Activated CD8-positive, alpha-beta T cell treated with anti-CD3 and anti-CD28 coated beads, Interleukin-2, amount 10 ng/mL, durations not matched to agents 7 days and 5 days (primary cell): ENCODE results near the gene SWT1. TPM values are rescaled to one million over a fixed set of nuclear protein-coding genes. Genes with fewer than 3 reads are reported as not detected.

Source experiments
- ATAC-seq: fragments of 150-1000 bp; cut with Tn5 transposase; one replicate; pipeline ENCODE4 v1.10.0; 2021; ENCODE audit warnings: moderate library complexity
- CTCF ChIA-PET: fragments of 350-600 bp; sonication (Branson Sonifier 250); formaldehyde crosslinking; loops from one replicate; lab custom pipeline; 2021; ENCODE audit warnings: antibody characterized with exemption; lab: Charles Lee
- POLR2A ChIA-PET: fragments of 350-600 bp; sonication (Branson Sonifier 250); formaldehyde crosslinking; loops from one replicate; lab custom pipeline; 2021; ENCODE audit warnings: antibody characterized with exemption; lab: Charles Lee
- DNase-seq: peaks from one replicate; pipeline ENCODE4 v3.0.0-alpha.2; 2020
- H3K27ac Mint-ChIP-seq: one replicate; pipeline ENCODE4 v1.8.0; 2021; ENCODE audit warnings: mild to moderate bottlenecking, mixed read lengths
- H3K27me3 Mint-ChIP-seq: one replicate; pipeline ENCODE4 v1.8.0; 2021; ENCODE audit warnings: low read depth, mixed read lengths
- H3K36me3 Mint-ChIP-seq: one replicate; pipeline ENCODE4 v1.8.0; 2021; ENCODE audit warnings: low read depth, mixed read lengths
- H3K4me1 Mint-ChIP-seq: one replicate; pipeline ENCODE4 v1.8.0; 2021; ENCODE audit warnings: low read depth, mixed read lengths
- H3K4me3 Mint-ChIP-seq: one replicate; pipeline ENCODE4 v1.8.0; 2021; ENCODE audit warnings: mild to moderate bottlenecking, mixed read lengths
- H3K9me3 Mint-ChIP-seq: one replicate; pipeline ENCODE4 v1.8.0; 2022; ENCODE audit warnings: mixed read lengths; ENCODE audit not compliant: insufficient read depth
- total RNA-seq, 2 experiments: library from RNA; stranded (reverse); gene quantifications; one replicate each; pipeline ENCODE4 v1.2.3, GENCODE V29; 2021

Gene SWT1, protein sequence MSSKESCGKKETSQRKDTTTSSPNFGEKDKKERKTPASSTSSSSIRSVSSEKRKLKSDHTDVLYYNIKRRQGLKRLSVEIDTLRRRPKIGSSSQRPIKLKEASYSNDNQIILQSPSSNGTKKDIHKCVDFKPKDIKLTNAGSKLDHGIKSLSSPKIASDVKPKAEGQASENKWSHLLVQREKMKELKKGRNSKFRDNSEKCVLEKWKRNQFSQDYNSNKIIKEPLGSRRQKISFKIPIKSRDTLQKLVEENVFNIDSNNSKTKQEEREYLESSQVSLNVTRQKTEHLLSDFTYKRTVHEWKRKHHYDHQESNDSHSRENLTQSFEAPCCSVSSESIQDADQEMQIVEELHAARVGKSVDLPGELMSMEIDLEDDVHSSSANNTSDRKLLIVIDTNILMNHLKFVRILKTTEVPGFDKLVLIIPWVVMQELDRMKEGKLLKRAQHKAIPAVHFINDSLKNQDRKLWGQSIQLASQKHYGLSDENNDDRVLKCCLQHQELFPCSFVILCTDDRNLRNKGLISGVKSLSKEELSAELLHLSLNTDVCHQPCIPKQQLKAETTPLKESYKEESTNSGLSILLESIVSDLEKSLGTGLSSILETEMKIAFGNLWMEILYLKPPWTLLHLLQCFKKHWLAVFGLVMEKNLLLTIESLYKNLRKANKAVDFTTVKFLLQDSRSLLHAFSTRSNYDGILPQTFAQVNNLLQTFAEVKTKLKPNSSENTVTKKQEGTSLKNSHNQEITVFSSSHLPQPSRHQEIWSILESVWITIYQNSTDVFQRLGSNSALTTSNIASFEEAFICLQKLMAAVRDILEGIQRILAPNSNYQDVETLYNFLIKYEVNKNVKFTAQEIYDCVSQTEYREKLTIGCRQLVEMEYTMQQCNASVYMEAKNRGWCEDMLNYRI
- 1 to 10 TPM; 2.1 to 2.2 TPM for total RNA-seq

- H3K36me3 Mint-ChIP-seq, result no peaks in the 10 kb centered on the region
- DNase-seq (peak; percentile 99), ATAC-seq (peak; percentile 95)
- peak within 1 kb of the TSS; percentile 99 for H3K4me3 Mint-ChIP-seq
- peak within 1 kb of the TSS; percentile 98 for H3K27ac Mint-ChIP-seq
- H3K9me3 Mint-ChIP-seq, result no peaks in the 10 kb centered on the region
- peaks cover 56% of the 10 kb centered on the region for H3K4me1 Mint-ChIP-seq
- POLR2A ChIA-PET, result interaction anchor here (0.6 to 1.2 kb wide), 3 partner anchors 160 to 1138 kb away, joined by 3 to 5 read pairs (median 3); partner anchors contain the start of gene IVNS1ABP
- H3K27me3 Mint-ChIP-seq, result no peaks in the 10 kb centered on the region
- CTCF ChIA-PET, result interaction anchor here (0.9 to 9.1 kb wide), 4 partner anchors 12 to 524 kb away, joined by 3 to 136 read pairs (median 4); no protein-coding TSS in a partner anchor
These were observed at the start of gene SWT1, which contains the start of gene TRMT1L for GRCh38 chr1:185156854-185157598. Gene SWT1 (plus strand): TSS chr1:185157167. CDS start chr1:185160842, 3,675 bp downstream. Gene TRMT1L (minus strand): TSS chr1:185156953. CDS start chr1:185156712, 241 bp downstream.

GRCh38 chr1:185108321-185108720 lies 48.6 kb upstream of the SWT1 start:
- CTCF ChIA-PET, result no interaction called here

GRCh38 chr1:185110145-185110544 lies 46.8 kb upstream of the SWT1 start:
- peaks cover 10% of the 10 kb centered on the region for H3K9me3 Mint-ChIP-seq
- DNase-seq (no peak), ATAC-seq (no peak)
- H3K4me1 Mint-ChIP-seq, result no peaks in the 10 kb centered on the region
- H3K36me3 Mint-ChIP-seq, result peaks cover 7% of the 10 kb centered on the region
- H3K27ac Mint-ChIP-seq, result no peak overlapping the region
- H3K27me3 Mint-ChIP-seq, result no peaks in the 10 kb centered on the region
- CTCF ChIA-PET, result no interaction called here
- POLR2A ChIA-PET, result no interaction called here
- H3K4me3 Mint-ChIP-seq, result no peak overlapping the region

More at GRCh38 chr1:185108321-185108720, 48.6 kb upstream of the SWT1 start:
- ATAC-seq (no peak), DNase-seq (no peak)
- no peak overlapping the region for H3K27ac Mint-ChIP-seq
- H3K36me3 Mint-ChIP-seq, result peaks cover 17% of the 10 kb centered on the region
- peaks cover 10% of the 10 kb centered on the region for H3K9me3 Mint-ChIP-seq
- H3K4me3 Mint-ChIP-seq, result no peak overlapping the region
- no peaks in the 10 kb centered on the region for H3K4me1 Mint-ChIP-seq
- H3K27me3 Mint-ChIP-seq, result no peaks in the 10 kb centered on the region
- POLR2A ChIA-PET, result no interaction called here

DNA sequence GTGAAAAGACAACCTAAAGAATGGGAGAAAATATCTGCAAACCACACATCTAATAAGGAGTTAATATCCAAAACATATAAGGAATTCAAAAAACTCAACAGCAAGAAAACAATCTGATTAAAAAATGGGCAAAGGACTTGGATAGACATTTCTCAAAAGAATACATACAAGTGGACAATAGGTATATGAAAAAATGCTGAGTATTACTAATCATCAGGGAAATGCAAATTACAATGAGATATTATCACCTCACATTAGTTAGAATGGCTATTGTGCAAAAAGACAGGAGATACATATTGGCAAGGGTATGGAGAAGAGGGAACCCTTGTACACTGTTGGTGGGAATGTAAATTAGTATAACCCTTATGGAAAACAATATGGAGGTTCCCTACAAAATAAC lies 45.1 kb upstream of the SWT1 start:
- ChIA-PET CTCF (no interaction called here), POLR2A (no interaction called here)
- Mint-ChIP-seq H3K4me3 (no peak overlapping the region), H3K27ac (no peak overlapping the region), H3K9me3 (peaks cover 10% of the 10 kb centered on the region), H3K27me3 (no peaks in the 10 kb centered on the region), H3K36me3 (peaks cover 7% of the 10 kb centered on the region), H3K4me1 (no peaks in the 10 kb centered on the region)
- DNase-seq (no peak), ATAC-seq (no peak)

GRCh38 chr1:185112356-185112755 lies 44.6 kb upstream of the SWT1 start:
- DNase-seq (no peak), ATAC-seq (no peak)
- CTCF ChIA-PET, result no interaction called here
- Mint-ChIP-seq H3K27me3 (no peaks in the 10 kb centered on the region), H3K4me1 (no peaks in the 10 kb centered on the region), H3K36me3 (peaks cover 7% of the 10 kb centered on the region), H3K27ac (no peak overlapping the region), H3K9me3 (peaks cover 10% of the 10 kb centered on the region), H3K4me3 (no peak overlapping the region)
- POLR2A ChIA-PET, result no interaction called here

DNA sequence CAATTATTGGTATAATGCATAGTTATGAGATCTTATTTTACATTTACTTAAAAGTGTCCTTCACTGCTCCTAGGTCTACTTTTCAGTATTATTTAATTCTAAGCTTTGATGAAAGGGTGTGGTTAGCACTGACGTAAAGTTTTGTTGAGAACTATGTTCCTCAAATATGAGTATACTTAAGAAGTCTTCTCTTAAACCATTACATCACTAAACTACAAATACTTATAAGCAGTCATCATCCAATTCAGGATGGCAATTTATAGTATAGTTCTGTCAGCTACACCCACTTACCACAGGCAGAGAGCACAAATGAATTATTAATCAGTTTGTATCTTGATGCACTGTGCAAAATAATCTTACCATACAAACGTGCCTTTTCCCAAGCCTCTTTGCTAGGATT lies 27.3 kb upstream of the SWT1 start:
- no peak for DNase-seq
- H3K27ac Mint-ChIP-seq, result no peak overlapping the region
- no peak for ATAC-seq
- H3K4me3 Mint-ChIP-seq, result no peak overlapping the region
- H3K36me3 Mint-ChIP-seq, result peaks cover 47% of the 10 kb centered on the region
- no peaks in the 10 kb centered on the region for H3K4me1 Mint-ChIP-seq
- ChIA-PET POLR2A (no interaction called here), CTCF (no interaction called here)
- peaks cover 4% of the 10 kb centered on the region for H3K9me3 Mint-ChIP-seq
- no peaks in the 10 kb centered on the region for H3K27me3 Mint-ChIP-seq

GRCh38 chr1:185132534-185132933 lies 24.4 kb upstream of the SWT1 start:
- no peak for ATAC-seq
- ChIA-PET POLR2A (no interaction called here), CTCF (interaction anchor here (1.5 kb wide), 1 partner anchor 37 kb away, joined by 4 read pairs; no protein-coding TSS in a partner anchor)

DNA sequence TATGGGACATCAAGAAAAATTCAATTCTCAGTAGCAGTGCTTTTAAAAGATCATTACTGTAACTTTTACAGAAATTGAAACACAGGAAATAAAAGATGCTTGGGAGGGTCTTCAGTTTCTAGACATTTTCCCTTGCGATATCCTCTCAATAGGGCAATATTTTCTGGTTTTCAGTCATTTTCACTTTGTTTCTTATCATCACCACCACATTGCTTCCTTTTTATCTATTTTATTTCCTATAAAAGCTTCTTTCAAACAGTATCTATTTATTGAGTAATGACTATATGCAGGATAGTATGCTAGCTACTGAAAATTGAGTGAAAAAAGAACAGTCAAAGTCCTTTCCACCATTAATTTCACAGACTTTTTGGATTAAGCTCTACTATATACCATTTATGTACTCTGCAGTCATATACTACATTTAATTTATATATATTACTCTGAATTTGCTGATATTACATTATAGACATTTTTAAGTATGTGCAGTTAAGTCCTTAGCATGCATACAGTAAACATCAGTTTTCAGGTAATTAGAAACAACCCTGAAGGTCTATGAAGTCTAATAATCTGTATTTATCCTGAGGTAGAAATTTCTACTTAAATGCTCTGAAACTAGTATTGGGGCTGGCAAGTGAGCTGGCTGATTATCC lies 18.9 kb upstream of the SWT1 start:
- POLR2A ChIA-PET, result no interaction called here
- Mint-ChIP-seq H3K36me3 (peaks cover 46% of the 10 kb centered on the region), H3K4me1 (peaks cover 4% of the 10 kb centered on the region), H3K27me3 (no peaks in the 10 kb centered on the region), H3K9me3 (no peaks in the 10 kb centered on the region), H3K27ac (no peak overlapping the region), H3K4me3 (no peak overlapping the region)
- CTCF ChIA-PET, result interaction anchor here (0.6 to 1.0 kb wide), 2 partner anchors 32 to 333 kb away, joined by 3 read pairs; no protein-coding TSS in a partner anchor
- DNase-seq (no peak), ATAC-seq (no peak)

More at GRCh38 chr1:185132534-185132933, 24.4 kb upstream of the SWT1 start:
- H3K4me1 Mint-ChIP-seq, result no peaks in the 10 kb centered on the region
- peaks cover 49% of the 10 kb centered on the region for H3K36me3 Mint-ChIP-seq
- no peak overlapping the region for H3K27ac Mint-ChIP-seq
- peaks cover 4% of the 10 kb centered on the region for H3K9me3 Mint-ChIP-seq
- DNase-seq, result no peak
- H3K27me3 Mint-ChIP-seq, result no peaks in the 10 kb centered on the region
- no peak overlapping the region for H3K4me3 Mint-ChIP-seq

GRCh38 chr1:185139246-185139645 lies 17.7 kb upstream of the SWT1 start:
- ATAC-seq (no peak), DNase-seq (no peak)
- ChIA-PET CTCF (interaction anchor here (1.0 kb wide), 1 partner anchor 30 kb away, joined by 3 read pairs; no protein-coding TSS in a partner anchor), POLR2A (no interaction called here)
- no peak overlapping the region for H3K4me3 Mint-ChIP-seq
- no peaks in the 10 kb centered on the region for H3K27me3 Mint-ChIP-seq
- peaks cover 39% of the 10 kb centered on the region for H3K36me3 Mint-ChIP-seq
- H3K4me1 Mint-ChIP-seq, result peaks cover 4% of the 10 kb centered on the region
- H3K27ac Mint-ChIP-seq, result no peak overlapping the region
- no peaks in the 10 kb centered on the region for H3K9me3 Mint-ChIP-seq

DNA sequence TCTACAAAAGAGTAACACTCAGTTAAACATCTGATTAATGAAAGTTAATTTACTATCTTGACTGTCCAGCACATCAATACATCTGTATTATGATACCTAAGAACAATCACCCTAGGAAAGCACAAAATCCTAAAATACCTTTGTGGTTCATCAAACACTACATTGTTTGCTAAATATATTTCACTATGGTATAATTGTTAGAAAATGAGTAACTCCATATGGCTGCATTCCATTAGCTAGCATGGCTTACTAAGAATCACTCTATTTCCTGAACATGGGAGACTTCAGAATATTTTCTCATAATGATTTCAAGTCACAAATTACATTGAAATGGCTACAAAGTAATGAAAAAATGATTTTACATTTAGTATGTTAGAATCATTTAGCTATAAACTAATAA lies 12.7 kb upstream of the SWT1 start:
- Mint-ChIP-seq H3K36me3 (peaks cover 42% of the 10 kb centered on the region), H3K4me3 (no peak overlapping the region), H3K27me3 (no peaks in the 10 kb centered on the region), H3K4me1 (no peaks in the 10 kb centered on the region), H3K27ac (no peak overlapping the region), H3K9me3 (no peaks in the 10 kb centered on the region)
- POLR2A ChIA-PET, result no interaction called here
- ATAC-seq, result no peak
- CTCF ChIA-PET, result interaction anchor here (0.9 to 1.7 kb wide), 4 partner anchors 10 to 26 kb away, joined by 3 to 8 read pairs (median 3); no protein-coding TSS in a partner anchor
- DNase-seq, result no peak

- DNase-seq (no peak), ATAC-seq (no peak)
- H3K27ac Mint-ChIP-seq, result no peak overlapping the region
- no peaks in the 10 kb centered on the region for H3K27me3 Mint-ChIP-seq
- H3K4me3 Mint-ChIP-seq, result no peak overlapping the region
- ChIA-PET POLR2A (no interaction called here), CTCF (no interaction called here)
- H3K4me1 Mint-ChIP-seq, result peaks cover 24% of the 10 kb centered on the region
- no peaks in the 10 kb centered on the region for H3K9me3 Mint-ChIP-seq
- peaks cover 28% of the 10 kb centered on the region for H3K36me3 Mint-ChIP-seq
These were observed 5.8 kb upstream of the SWT1 start for GRCh38 chr1:185151215-185151614.
